Uterus (tissue), 2 donors: ENCODE data around the gene SETDB2.

Experiments
- POLR2A ChIP-seq, 2 donors: fragments of 450-650 bp; IDR thresholded peaks; one replicate each; pipeline ENCODE4 v1.6.1; 2016; ENCODE audit warnings: antibody characterized with exemption in 2 of 2, mild to moderate bottlenecking in 1 of 2, moderate library complexity in 1 of 2
- TF ChIP-seq, protein P1 (sequence below), 4 experiments: fragments of 200-600 bp in 2 of 4; fragments of 450-650 bp in 2 of 4; sonication (generic) in 2 of 4; IDR thresholded peaks; one replicate each; pipeline ENCODE4 v1.5.1; 2016 to 2019; ENCODE audit warnings: antibody characterized with exemption in 4 of 4, mild to moderate bottlenecking in 2 of 4, moderate library complexity in 1 of 4

DNA sequence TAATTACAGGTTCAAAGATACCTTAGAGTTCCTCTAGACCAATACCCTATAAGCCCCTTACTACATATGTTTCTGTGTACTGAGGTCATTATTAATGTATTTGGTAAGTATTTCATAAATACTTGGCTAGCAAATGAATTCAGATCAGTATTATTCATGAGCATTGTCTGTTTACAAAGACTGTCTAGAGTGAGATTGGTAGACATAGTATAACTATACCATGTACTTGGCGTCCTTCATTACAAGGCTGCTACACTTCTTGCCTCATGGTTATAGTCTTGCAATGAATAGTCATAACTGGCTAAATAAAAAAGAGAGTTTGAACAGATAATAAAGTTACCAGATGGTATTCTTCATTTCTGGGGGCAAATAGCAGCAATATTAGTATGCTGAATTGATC, 12.1 kb downstream of the SETDB2 start:
- no peak for TF ChIP-seq POLR2A (IDR thresholded peaks at IDR 0.05)
- TF ChIP-seq, protein P1, sequence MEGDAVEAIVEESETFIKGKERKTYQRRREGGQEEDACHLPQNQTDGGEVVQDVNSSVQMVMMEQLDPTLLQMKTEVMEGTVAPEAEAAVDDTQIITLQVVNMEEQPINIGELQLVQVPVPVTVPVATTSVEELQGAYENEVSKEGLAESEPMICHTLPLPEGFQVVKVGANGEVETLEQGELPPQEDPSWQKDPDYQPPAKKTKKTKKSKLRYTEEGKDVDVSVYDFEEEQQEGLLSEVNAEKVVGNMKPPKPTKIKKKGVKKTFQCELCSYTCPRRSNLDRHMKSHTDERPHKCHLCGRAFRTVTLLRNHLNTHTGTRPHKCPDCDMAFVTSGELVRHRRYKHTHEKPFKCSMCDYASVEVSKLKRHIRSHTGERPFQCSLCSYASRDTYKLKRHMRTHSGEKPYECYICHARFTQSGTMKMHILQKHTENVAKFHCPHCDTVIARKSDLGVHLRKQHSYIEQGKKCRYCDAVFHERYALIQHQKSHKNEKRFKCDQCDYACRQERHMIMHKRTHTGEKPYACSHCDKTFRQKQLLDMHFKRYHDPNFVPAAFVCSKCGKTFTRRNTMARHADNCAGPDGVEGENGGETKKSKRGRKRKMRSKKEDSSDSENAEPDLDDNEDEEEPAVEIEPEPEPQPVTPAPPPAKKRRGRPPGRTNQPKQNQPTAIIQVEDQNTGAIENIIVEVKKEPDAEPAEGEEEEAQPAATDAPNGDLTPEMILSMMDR (IDR thresholded peaks at IDR 0.05), result no peak
